Measurements from ENCODE around the gene TSPEAR. TPM values are rescaled to one million over a fixed set of nuclear protein-coding genes. Genes with fewer than 3 reads are reported as not detected.

TSPEAR gene
- total and polyA plus RNA-seq, 2 donors from 2014 or later = 0.09 to 0.22 TPM

DNA sequence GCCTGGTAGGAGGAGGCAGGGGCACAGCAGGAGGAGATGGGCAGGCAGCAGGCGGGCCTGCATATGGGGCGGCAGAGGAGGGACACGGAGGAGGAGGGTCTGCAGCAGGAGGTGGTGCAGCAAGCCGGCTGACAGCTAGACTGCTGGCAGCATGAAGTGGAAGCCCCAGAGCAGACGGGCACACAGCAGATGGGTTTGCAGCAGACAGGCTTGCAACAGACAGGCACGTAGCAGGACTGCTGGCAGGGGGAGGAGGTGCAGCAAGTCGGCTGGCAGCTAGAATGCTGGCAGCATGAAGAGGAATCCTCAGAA is 131.6 kb downstream of the TSPEAR start:
- no peak overlapping the region for H3K4me3 ChIP-seq (ENCODE audit: low read length in 3 of 3)
- no peaks in the 10 kb centered on the region for H3K4me1 ChIP-seq (ENCODE audit: control insufficient read depth in 2 of 3, insufficient read depth in 2 of 3, low read depth in 1 of 3, low read length in 3 of 3)
- DNase-seq (no peak), FAIRE-seq (no peak)
- TF ChIP-seq, protein P1, sequence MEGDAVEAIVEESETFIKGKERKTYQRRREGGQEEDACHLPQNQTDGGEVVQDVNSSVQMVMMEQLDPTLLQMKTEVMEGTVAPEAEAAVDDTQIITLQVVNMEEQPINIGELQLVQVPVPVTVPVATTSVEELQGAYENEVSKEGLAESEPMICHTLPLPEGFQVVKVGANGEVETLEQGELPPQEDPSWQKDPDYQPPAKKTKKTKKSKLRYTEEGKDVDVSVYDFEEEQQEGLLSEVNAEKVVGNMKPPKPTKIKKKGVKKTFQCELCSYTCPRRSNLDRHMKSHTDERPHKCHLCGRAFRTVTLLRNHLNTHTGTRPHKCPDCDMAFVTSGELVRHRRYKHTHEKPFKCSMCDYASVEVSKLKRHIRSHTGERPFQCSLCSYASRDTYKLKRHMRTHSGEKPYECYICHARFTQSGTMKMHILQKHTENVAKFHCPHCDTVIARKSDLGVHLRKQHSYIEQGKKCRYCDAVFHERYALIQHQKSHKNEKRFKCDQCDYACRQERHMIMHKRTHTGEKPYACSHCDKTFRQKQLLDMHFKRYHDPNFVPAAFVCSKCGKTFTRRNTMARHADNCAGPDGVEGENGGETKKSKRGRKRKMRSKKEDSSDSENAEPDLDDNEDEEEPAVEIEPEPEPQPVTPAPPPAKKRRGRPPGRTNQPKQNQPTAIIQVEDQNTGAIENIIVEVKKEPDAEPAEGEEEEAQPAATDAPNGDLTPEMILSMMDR (IDR thresholded peaks at IDR 0.05; ENCODE audit: borderline replicate concordance, extremely low read depth, insufficient read depth) = no peak
- no peak overlapping the region for H3K9ac ChIP-seq (ENCODE audit: low read length in 3 of 3)
- H3K36me3 ChIP-seq (ENCODE audit: control insufficient read depth in 2 of 3, insufficient read depth in 3 of 3, low read length in 3 of 3) = no peaks in the 10 kb centered on the region
- no peaks in the 10 kb centered on the region for H3K27me3 ChIP-seq (ENCODE audit: control insufficient read depth, insufficient read depth, low read length)
- no peak overlapping the region for H3K27ac ChIP-seq (ENCODE audit: low read depth in 2 of 2, low read length in 2 of 2)
- intact Hi-C loops (cut with DNase I) = no loop called here
- peaks cover 0 to 10% (median 4%) of the 10 kb centered on the region in 3 donors for H3K9me3 ChIP-seq (ENCODE audit: control insufficient read depth in 2 of 3, insufficient read depth in 1 of 3, low read length in 3 of 3)

DNA sequence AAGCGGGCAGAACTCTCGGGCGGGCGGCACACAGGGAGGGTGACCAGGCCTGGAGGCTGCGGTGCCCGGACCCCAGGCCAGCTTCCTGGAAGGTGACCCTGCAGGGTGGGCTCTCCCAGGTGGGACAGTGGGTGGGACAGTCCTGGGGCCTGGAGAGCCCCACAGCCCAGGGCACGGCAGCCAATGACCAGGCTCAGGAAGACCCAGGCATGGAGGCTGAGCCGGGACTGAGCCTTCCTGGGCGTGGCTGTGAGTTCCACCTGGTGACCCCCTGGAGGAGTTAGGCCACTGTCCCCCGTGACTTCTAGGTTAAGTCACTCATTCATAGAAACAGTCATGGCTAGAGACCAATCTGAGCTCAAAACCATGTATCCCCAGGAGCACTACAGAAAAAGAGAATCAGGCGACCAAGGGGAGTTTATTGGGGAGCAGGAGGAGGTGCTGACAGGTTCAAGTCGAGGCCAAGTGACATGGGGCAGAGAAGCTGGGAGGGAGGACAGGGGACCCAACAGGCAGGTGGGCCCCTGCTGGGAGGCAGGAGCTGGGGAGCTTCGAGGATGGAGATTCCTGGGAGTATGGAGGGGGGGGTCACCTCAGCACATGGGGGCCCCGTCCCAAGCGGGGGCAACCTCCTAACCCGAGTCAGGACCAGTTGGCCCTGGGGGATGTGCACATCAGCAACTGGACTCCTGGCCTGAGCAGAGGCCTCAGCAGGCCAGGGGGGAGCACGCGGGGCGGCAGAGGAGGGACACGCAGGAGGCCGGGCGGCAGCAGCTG is 132.1 kb downstream of the TSPEAR start:
- Histone ChIP-seq H3K27me3 (ENCODE audit: control insufficient read depth, insufficient read depth, low read length) (no peaks in the 10 kb centered on the region), H3K27ac (ENCODE audit: low read depth in 2 of 2, low read length in 2 of 2) (no peak overlapping the region), H3K36me3 (ENCODE audit: control insufficient read depth in 2 of 3, insufficient read depth in 3 of 3, low read length in 3 of 3) (no peaks in the 10 kb centered on the region), H3K9me3 (ENCODE audit: control insufficient read depth in 2 of 3, insufficient read depth in 1 of 3, low read length in 3 of 3) (peaks cover 0 to 10% (median 4%) of the 10 kb centered on the region in 3 donors), H3K9ac (ENCODE audit: low read length in 3 of 3) (no peak overlapping the region), H3K4me1 (ENCODE audit: control insufficient read depth in 2 of 3, insufficient read depth in 2 of 3, low read depth in 1 of 3, low read length in 3 of 3) (no peaks in the 10 kb centered on the region), H3K4me3 (ENCODE audit: low read length in 3 of 3) (no peak overlapping the region)
- TF ChIP-seq, protein P1 (IDR thresholded peaks at IDR 0.05; ENCODE audit: borderline replicate concordance, extremely low read depth, insufficient read depth) = no peak
- FAIRE-seq (no peak), DNase-seq (no peak)
- intact Hi-C loops (cut with DNase I) = no loop called here

DNA sequence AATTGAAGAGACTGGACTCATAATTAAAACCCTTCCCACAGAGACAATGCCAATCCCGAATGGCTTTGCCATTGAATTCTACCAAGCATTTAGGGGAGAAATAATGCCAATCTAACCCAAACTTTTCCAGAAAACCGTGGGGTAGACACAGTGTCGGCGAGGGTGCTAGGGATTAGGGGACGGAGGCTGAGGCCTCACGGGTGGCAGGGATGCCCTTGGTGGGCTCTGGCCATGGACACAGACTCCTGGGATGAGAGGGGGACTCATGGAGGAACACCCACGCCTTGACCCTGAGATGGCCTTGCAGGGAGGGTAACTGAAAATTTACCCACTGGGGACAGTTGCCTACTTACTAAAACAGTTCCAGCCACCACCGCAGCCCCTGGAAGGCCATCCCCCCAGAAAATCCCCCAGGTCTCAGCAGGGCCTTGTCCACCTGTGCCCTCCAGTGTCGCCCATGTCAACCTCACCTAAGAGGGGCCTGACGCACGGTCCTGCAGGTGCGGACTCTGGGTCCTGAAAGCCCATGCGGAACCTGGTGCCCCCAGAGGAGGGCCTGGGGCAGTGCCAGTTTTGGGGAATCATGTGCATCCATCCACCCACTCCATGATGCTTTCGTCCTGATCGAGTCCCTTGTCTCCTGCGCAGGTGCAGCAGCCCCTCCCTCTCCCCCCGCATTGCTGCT is 132.9 kb downstream of the TSPEAR start:
- Histone ChIP-seq H3K9ac (ENCODE audit: low read length in 3 of 3) (no peak overlapping the region), H3K4me3 (ENCODE audit: low read length in 3 of 3) (no peak overlapping the region), H3K27me3 (ENCODE audit: control insufficient read depth, insufficient read depth, low read length) (no peaks in the 10 kb centered on the region), H3K9me3 (ENCODE audit: control insufficient read depth in 2 of 3, insufficient read depth in 1 of 3, low read length in 3 of 3) (peaks cover 0 to 10% (median 4%) of the 10 kb centered on the region in 3 donors), H3K36me3 (ENCODE audit: control insufficient read depth in 2 of 3, insufficient read depth in 3 of 3, low read length in 3 of 3) (no peaks in the 10 kb centered on the region), H3K27ac (ENCODE audit: low read depth in 2 of 2, low read length in 2 of 2) (no peak overlapping the region), H3K4me1 (ENCODE audit: control insufficient read depth in 2 of 3, insufficient read depth in 2 of 3, low read depth in 1 of 3, low read length in 3 of 3) (no peaks in the 10 kb centered on the region)
- no peak for DNase-seq
- TF ChIP-seq, protein P1 (IDR thresholded peaks at IDR 0.05; ENCODE audit: borderline replicate concordance, extremely low read depth, insufficient read depth) = no peak
- FAIRE-seq = no peak
- intact Hi-C loops (cut with DNase I) = no loop called here

Data from kidney (tissue), 14 donors.